ENCODE data around the gene LCN1.

DNA sequence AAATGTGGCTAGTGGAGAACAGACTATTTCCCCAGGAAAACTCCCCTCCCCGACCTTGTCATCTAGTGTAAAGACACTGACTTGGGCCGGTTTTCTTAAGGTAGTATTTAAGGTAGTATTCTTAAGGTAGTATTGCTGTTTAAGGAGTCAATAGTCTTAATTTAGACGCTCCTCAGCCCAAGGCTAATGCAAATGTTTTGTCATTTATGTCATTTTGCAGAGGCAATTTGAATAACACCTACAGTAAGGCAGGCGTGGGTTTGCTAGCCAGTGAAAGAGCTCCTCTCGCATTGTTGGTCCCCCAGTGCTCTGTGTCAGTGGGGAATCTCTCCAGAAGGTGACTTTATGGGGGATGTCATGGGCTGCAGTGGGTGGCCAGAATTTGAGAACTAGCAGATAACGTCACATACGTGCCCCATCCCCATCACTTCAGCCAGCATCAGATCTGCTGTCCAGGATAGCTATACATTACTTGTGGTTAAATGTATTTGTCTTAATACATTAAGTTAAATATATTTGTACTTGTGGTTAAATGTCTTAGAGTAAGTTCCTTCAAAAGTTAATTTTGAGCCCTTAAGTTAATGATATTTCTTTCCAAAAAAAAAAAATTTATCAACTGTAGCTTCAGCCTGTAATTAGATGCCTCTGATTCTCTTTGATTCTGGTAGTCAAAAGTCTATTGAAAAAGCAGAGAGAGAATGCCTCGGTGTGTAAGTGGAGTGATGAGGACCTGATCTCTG lies 39.1 kb upstream of the LCN1 start:
- TF ChIP-seq, protein P1, sequence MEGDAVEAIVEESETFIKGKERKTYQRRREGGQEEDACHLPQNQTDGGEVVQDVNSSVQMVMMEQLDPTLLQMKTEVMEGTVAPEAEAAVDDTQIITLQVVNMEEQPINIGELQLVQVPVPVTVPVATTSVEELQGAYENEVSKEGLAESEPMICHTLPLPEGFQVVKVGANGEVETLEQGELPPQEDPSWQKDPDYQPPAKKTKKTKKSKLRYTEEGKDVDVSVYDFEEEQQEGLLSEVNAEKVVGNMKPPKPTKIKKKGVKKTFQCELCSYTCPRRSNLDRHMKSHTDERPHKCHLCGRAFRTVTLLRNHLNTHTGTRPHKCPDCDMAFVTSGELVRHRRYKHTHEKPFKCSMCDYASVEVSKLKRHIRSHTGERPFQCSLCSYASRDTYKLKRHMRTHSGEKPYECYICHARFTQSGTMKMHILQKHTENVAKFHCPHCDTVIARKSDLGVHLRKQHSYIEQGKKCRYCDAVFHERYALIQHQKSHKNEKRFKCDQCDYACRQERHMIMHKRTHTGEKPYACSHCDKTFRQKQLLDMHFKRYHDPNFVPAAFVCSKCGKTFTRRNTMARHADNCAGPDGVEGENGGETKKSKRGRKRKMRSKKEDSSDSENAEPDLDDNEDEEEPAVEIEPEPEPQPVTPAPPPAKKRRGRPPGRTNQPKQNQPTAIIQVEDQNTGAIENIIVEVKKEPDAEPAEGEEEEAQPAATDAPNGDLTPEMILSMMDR (IDR thresholded peaks at IDR 0.05; ENCODE audit: poor library complexity, severe bottlenecking): no peak
- TF ChIP-seq EP300 (conservative IDR thresholded peaks at IDR 0.05; ENCODE audit: poor library complexity, severe bottlenecking): no peak

Measured in neural cell (in vitro differentiated cells).